H9 (cell line): ENCODE measurements around the gene SRRM3. TPM values are rescaled to one million over a fixed set of nuclear protein-coding genes. Genes with fewer than 3 reads are reported as not detected.

Experiments used
- DNase-seq: peaks from one replicate; pipeline ENCODE4 v3.0.0-alpha.2; 2017
- H2AFZ ChIP-seq: one replicate; pipeline ENCODE4 v1.6.1; 2013; ENCODE audit warnings: mild to moderate bottlenecking, low read length, control low read depth, moderate library complexity
- H2AK5ac ChIP-seq: 2 replicates; pipeline ENCODE4 v1.6.1; 2013; ENCODE audit warnings: low read length, control low read depth, mixed read lengths; ENCODE audit not compliant: insufficient read length
- H2BK120ac ChIP-seq: one replicate; pipeline ENCODE4 v1.6.1; 2013; ENCODE audit warnings: low read depth, mild to moderate bottlenecking, low read length, control low read depth, inconsistent platforms; ENCODE audit not compliant: poor library complexity, severe bottlenecking
- H2BK12ac ChIP-seq: 2 replicates; pipeline ENCODE4 v1.6.1; 2013; ENCODE audit warnings: low read length, control low read depth, mixed read lengths, low read depth; ENCODE audit not compliant: insufficient read length
- H2BK15ac ChIP-seq: 2 replicates; pipeline ENCODE4 v1.6.1; 2013; ENCODE audit warnings: low read depth, low read length, control low read depth
- H2BK20ac ChIP-seq: one replicate; pipeline ENCODE4 v1.6.1; 2013; ENCODE audit warnings: low read depth, mild to moderate bottlenecking, low read length, control low read depth, inconsistent platforms; ENCODE audit not compliant: poor library complexity, severe bottlenecking
- H2BK5ac ChIP-seq: 2 replicates; pipeline ENCODE4 v1.6.1; 2013; ENCODE audit warnings: low read length, control low read depth, mixed read lengths; ENCODE audit not compliant: insufficient read length
- H3K14ac ChIP-seq: 2 replicates; pipeline ENCODE4 v1.6.1; 2013; ENCODE audit warnings: low read length, control low read depth; ENCODE audit not compliant: insufficient read depth
- H3K18ac ChIP-seq: 2 replicates; pipeline ENCODE4 v1.6.1; 2013; ENCODE audit warnings: low read depth, mild to moderate bottlenecking, mixed read lengths, low read length, control low read depth; ENCODE audit not compliant: insufficient read length
- H3K23ac ChIP-seq: 2 replicates; pipeline ENCODE4 v1.6.1; 2013; ENCODE audit warnings: low read length, control low read depth, mixed read lengths, low read depth; ENCODE audit not compliant: insufficient read length
- H3K23me2 ChIP-seq: 2 replicates; pipeline ENCODE4 v1.6.1; 2013; ENCODE audit warnings: low read depth, mild to moderate bottlenecking, mixed read lengths, low read length, control low read depth; ENCODE audit not compliant: insufficient read length, poor library complexity, severe bottlenecking
- H3K27ac ChIP-seq: 2 replicates; pipeline ENCODE4 v1.5.1; 2013; ENCODE audit warnings: low read length, control low read depth, mixed read lengths, low read depth; ENCODE audit not compliant: insufficient read length
- H3K27me3 ChIP-seq: 2 replicates; pipeline ENCODE4 v1.6.1; 2013; ENCODE audit warnings: low read length, control low read depth, inconsistent platforms; ENCODE audit not compliant: insufficient read depth
- H3K4ac ChIP-seq: 2 replicates; pipeline ENCODE4 v1.6.1; 2013; ENCODE audit warnings: low read depth, mild to moderate bottlenecking, control low read depth, inconsistent platforms, low read length, moderate library complexity
- H3K4me1 ChIP-seq: 2 replicates; pipeline ENCODE4 v1.6.1; 2013; ENCODE audit warnings: low read length, control low read depth, inconsistent platforms; ENCODE audit not compliant: insufficient read depth
- H3K4me2 ChIP-seq: 2 replicates; pipeline ENCODE4 v1.6.1; 2013; ENCODE audit warnings: low read length, control low read depth, mixed read lengths; ENCODE audit not compliant: insufficient read length, insufficient read depth
- H3K56ac ChIP-seq: 2 replicates; pipeline ENCODE4 v1.6.1; 2013; ENCODE audit warnings: low read depth, mild to moderate bottlenecking, mixed read lengths, low read length, control low read depth; ENCODE audit not compliant: insufficient read length
- H3K79me1 ChIP-seq: 2 replicates; pipeline ENCODE4 v1.6.1; 2013; ENCODE audit warnings: low read depth, mild to moderate bottlenecking, moderate library complexity, low read length, control low read depth, inconsistent platforms; ENCODE audit not compliant: insufficient read depth, poor library complexity, severe bottlenecking
- H3K79me2 ChIP-seq: 2 replicates; pipeline ENCODE4 v1.6.1; 2013; ENCODE audit warnings: low read length, control low read depth, inconsistent platforms; ENCODE audit not compliant: insufficient read depth
- H3K9ac ChIP-seq: 2 replicates; pipeline ENCODE4 v1.6.1; 2013; ENCODE audit warnings: low read length, control low read depth, mixed read lengths; ENCODE audit not compliant: insufficient read length; ENCODE audit errors: extremely low read depth
- H3K9me3 ChIP-seq: one replicate; pipeline ENCODE4 v1.6.1; 2013; ENCODE audit warnings: low read depth, low read length, inconsistent platforms; ENCODE audit not compliant: control insufficient read depth
- H3T11ph ChIP-seq: one replicate; pipeline ENCODE4 v1.6.1; 2013; ENCODE audit warnings: mild to moderate bottlenecking, low read length, control low read depth, inconsistent platforms
- H4K20me1 ChIP-seq: one replicate; pipeline ENCODE4 v1.6.1; 2013; ENCODE audit not compliant: control insufficient read depth, insufficient read length, insufficient read depth
- H4K5ac ChIP-seq: 2 replicates; pipeline ENCODE4 v1.6.1; 2013; ENCODE audit warnings: low read depth, mild to moderate bottlenecking, mixed read lengths, low read length, control low read depth; ENCODE audit not compliant: insufficient read length
- H4K8ac ChIP-seq: replicated peaks from 2 replicates; pipeline ENCODE4 v1.6.1; 2013; ENCODE audit warnings: low read length, control low read depth, mixed read lengths, low read depth; ENCODE audit not compliant: insufficient read length
- H4K91ac ChIP-seq: 2 replicates; pipeline ENCODE4 v1.6.1; 2013; ENCODE audit warnings: low read depth, mild to moderate bottlenecking, moderate library complexity, mixed read lengths, low read length, control low read depth; ENCODE audit not compliant: insufficient read length
- H3K27ac Mint-ChIP-seq, 3 experiments: 2 replicates in 2 of 3; 3 replicates in 1 of 3; pipeline ENCODE4 v1.8.0; 2020 to 2021; ENCODE audit warnings: mixed read lengths in 3 of 3, mild to moderate bottlenecking in 1 of 3, moderate library complexity in 1 of 3
- H3K27me3 Mint-ChIP-seq: 2 replicates; pipeline ENCODE4 v1.8.0; 2021; ENCODE audit warnings: low read depth, mild to moderate bottlenecking, moderate library complexity, mixed read lengths
- H3K36me3 Mint-ChIP-seq, 3 experiments: 2 replicates in 2 of 3; 3 replicates in 1 of 3; pipeline ENCODE4 v1.8.0; 2020 to 2021; ENCODE audit warnings: low read depth in 3 of 3, mixed read lengths in 3 of 3; ENCODE audit not compliant: insufficient read depth in 1 of 3
- H3K4me1 Mint-ChIP-seq, 2 experiments: 2 replicates each; pipeline ENCODE4 v1.8.0; 2020; ENCODE audit warnings: mixed read lengths in 2 of 2
- H3K4me3 Mint-ChIP-seq, 2 experiments: 2 replicates in 1 of 2; 3 replicates in 1 of 2; pipeline ENCODE4 v1.8.0; 2020 to 2021; ENCODE audit warnings: mild to moderate bottlenecking in 2 of 2, mixed read lengths in 2 of 2, moderate library complexity in 1 of 2
- H3K9me3 Mint-ChIP-seq, 2 experiments: 2 replicates in 1 of 2; 3 replicates in 1 of 2; pipeline ENCODE4 v1.8.0; 2020; ENCODE audit warnings: mild to moderate bottlenecking in 2 of 2, mixed read lengths in 2 of 2, moderate library complexity in 1 of 2
- CTCF ChIP-seq: fragments of 200-600 bp; sonication (generic); conservative IDR thresholded peaks from 3 replicates; pipeline ENCODE4 v1.8.0; 2021; ENCODE audit warnings: antibody characterized with exemption, mild to moderate bottlenecking
- WGBS: extraction: QIAGEN DNeasy Blood & Tissue Kit; methylation state at CpG from one replicate; pipeline ENCODE4 v1.1.7; 2013; ENCODE audit warnings: missing lambda C conversion rate, low lambda C conversion rate, mixed read lengths; ENCODE audit not compliant: insufficient read length; ENCODE audit errors: extremely low coverage; 5-methylcytosine and 5-hydroxymethylcytosine counted together
- total RNA-seq: library from RNA; stranded (reverse); gene quantifications from 2 replicates; pipeline ENCODE4 v1.2.1, GENCODE V29; 2021

The SRRM3 gene
- total RNA-seq, 1 experiment from 2014 or later = 11.0 TPM

DNA sequence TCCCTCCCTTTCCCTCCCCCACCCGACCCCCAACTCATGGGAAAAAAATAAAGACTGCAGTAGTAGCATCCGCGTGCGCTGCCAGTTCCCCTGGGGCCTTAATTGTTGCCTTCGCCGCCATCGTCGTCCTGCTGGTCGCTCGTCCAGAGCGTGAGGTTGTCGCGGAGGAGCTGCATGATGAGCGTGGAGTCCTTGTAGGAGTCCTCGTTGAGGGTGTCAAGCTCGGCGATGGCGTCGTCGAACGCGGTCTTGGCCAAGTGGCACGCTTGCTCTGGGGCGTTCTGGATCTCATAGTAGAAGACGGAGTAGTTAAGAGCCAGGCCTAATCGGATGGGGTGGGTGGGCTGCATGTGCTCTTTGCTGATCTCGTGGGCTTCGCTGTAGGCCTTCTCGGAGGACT is 127.8 kb downstream of the SRRM3 start:
- WGBS = no CpG with 5 or more reads among the region's 29 CpGs
- no peak overlapping the region for H2BK15ac ChIP-seq
- no peaks in the 10 kb centered on the region for H3K27me3 ChIP-seq
- no peak overlapping the region for H3K4ac ChIP-seq
- H3K4me3 Mint-ChIP-seq = no peak overlapping the region
- no peak overlapping the region for H2BK120ac ChIP-seq
- H3T11ph ChIP-seq = no peak overlapping the region
- H3K4me2 ChIP-seq = no peak overlapping the region
- H3K9me3 Mint-ChIP-seq = no peaks in the 10 kb centered on the region
- peaks cover 41 to 73% (median 67%) of the 10 kb centered on the region in 3 experiments; a peak in 6 of 7 replicates for H3K36me3 Mint-ChIP-seq
- H4K8ac ChIP-seq = no peak overlapping the region
- no peak for TF ChIP-seq CTCF
- no peak overlapping the region for H2BK12ac ChIP-seq
- no peak overlapping the region for H2AK5ac ChIP-seq
- no peak overlapping the region for H3K9ac ChIP-seq
- H3K23ac ChIP-seq = no peak overlapping the region
- no peaks in the 10 kb centered on the region; the same call in 1 of the 2 replicates for H3K4me1 ChIP-seq
- no peaks in the 10 kb centered on the region for H4K20me1 ChIP-seq
- H3K18ac ChIP-seq = no peak overlapping the region
- H3K4me1 Mint-ChIP-seq = peaks cover 3 to 11% of the 10 kb centered on the region in 2 experiments; a peak in 2 of 4 replicates
- H2AFZ ChIP-seq = no peak overlapping the region
- DNase-seq = no peak
- no peak overlapping the region; the same call in 1 of the 2 replicates for H3K14ac ChIP-seq
- no peak overlapping the region for H3K27ac ChIP-seq
- no peaks in the 10 kb centered on the region for H3K27me3 Mint-ChIP-seq
- H3K79me1 ChIP-seq = peaks cover 7% of the 10 kb centered on the region
- H4K91ac ChIP-seq = no peak overlapping the region
- no peaks in the 10 kb centered on the region for H3K9me3 ChIP-seq
- no peak overlapping the region for H3K56ac ChIP-seq
- H2BK20ac ChIP-seq = no peak overlapping the region
- H3K79me2 ChIP-seq = peaks cover 38% of the 10 kb centered on the region; the same call in 1 of the 2 replicates
- H3K23me2 ChIP-seq = no peaks in the 10 kb centered on the region
- no peak overlapping the region for H4K5ac ChIP-seq
- no peak overlapping the region for H2BK5ac ChIP-seq
- H3K27ac Mint-ChIP-seq = peak overlapping the region in 2 of 3 experiments; percentile 65 to 72; a peak in 4 of 7 replicates
